Skeletal muscle satellite cell (primary cell): ENCODE data around the gene CHD5.

Experiments
- H3K27me3 ChIP-seq: 2 replicates; pipeline ENCODE4 v1.7.0; 2013; ENCODE audit warnings: low read length; ENCODE audit not compliant: control insufficient read depth, insufficient read depth
- H3K36me3 ChIP-seq: 2 replicates; pipeline ENCODE4 v1.7.0; 2013; ENCODE audit warnings: mild to moderate bottlenecking, control low read depth, low read length; ENCODE audit not compliant: insufficient read depth
- H3K4me1 ChIP-seq: 2 replicates; pipeline ENCODE4 v1.7.0; 2013; ENCODE audit warnings: low read length; ENCODE audit not compliant: control insufficient read depth, insufficient read depth
- H3K4me2 ChIP-seq: 2 replicates; pipeline ENCODE4 v1.7.0; 2013; ENCODE audit warnings: mild to moderate bottlenecking, low read length
- H3K4me3 ChIP-seq: 2 replicates; pipeline ENCODE4 v1.7.0; 2013; ENCODE audit warnings: low read length
- H3K9ac ChIP-seq: 2 replicates; pipeline ENCODE4 v1.7.0; 2013; ENCODE audit warnings: mild to moderate bottlenecking, low read depth, low read length, moderate library complexity
- H3K9me3 ChIP-seq: replicated peaks from 2 replicates; pipeline ENCODE4 v1.7.0; 2013; ENCODE audit warnings: mild to moderate bottlenecking, control low read depth, low read length

Gene CHD5

GRCh38 chr1:6162341-6162740 is 17.8 kb downstream of the CHD5 start:
- Histone ChIP-seq H3K36me3 (no peaks in the 10 kb centered on the region), H3K27me3 (peaks cover 61% of the 10 kb centered on the region), H3K4me2 (no peak overlapping the region), H3K9me3 (no peaks in the 10 kb centered on the region), H3K9ac (no peak overlapping the region), H3K4me1 (peaks cover 10% of the 10 kb centered on the region), H3K4me3 (no peak overlapping the region)

GRCh38 chr1:6158181-6158580 is 21.9 kb downstream of the CHD5 start:
- H3K36me3 ChIP-seq = no peaks in the 10 kb centered on the region
- H3K4me3 ChIP-seq = no peak overlapping the region
- H3K4me2 ChIP-seq = no peak overlapping the region
- H3K27me3 ChIP-seq = peaks cover 28% of the 10 kb centered on the region
- H3K4me1 ChIP-seq = peaks cover 11% of the 10 kb centered on the region
- no peaks in the 10 kb centered on the region for H3K9me3 ChIP-seq
- no peak overlapping the region for H3K9ac ChIP-seq

GRCh38 chr1:6157528-6158174 is 22.5 kb downstream of the CHD5 start:
- Histone ChIP-seq H3K36me3 (no peaks in the 10 kb centered on the region), H3K9me3 (no peaks in the 10 kb centered on the region), H3K9ac (no peak overlapping the region), H3K27me3 (peaks cover 28% of the 10 kb centered on the region), H3K4me2 (no peak overlapping the region), H3K4me3 (no peak overlapping the region), H3K4me1 (peaks cover 11% of the 10 kb centered on the region)

GRCh38 chr1:6157132-6157527 is 23.0 kb downstream of the CHD5 start:
- no peak overlapping the region for H3K9ac ChIP-seq
- no peaks in the 10 kb centered on the region for H3K36me3 ChIP-seq
- H3K9me3 ChIP-seq = no peaks in the 10 kb centered on the region
- H3K4me2 ChIP-seq = no peak overlapping the region
- peaks cover 11% of the 10 kb centered on the region for H3K4me1 ChIP-seq
- H3K4me3 ChIP-seq = no peak overlapping the region
- H3K27me3 ChIP-seq = peaks cover 28% of the 10 kb centered on the region

- Histone ChIP-seq H3K27me3 (peaks cover 20% of the 10 kb centered on the region), H3K9ac (no peak overlapping the region), H3K4me2 (no peak overlapping the region), H3K4me3 (no peak overlapping the region), H3K36me3 (no peaks in the 10 kb centered on the region), H3K4me1 (peaks cover 11% of the 10 kb centered on the region), H3K9me3 (no peaks in the 10 kb centered on the region)
These were observed 25.4 kb downstream of the CHD5 start for GRCh38 chr1:6154525-6155319.

- Histone ChIP-seq H3K4me3 (no peak overlapping the region), H3K36me3 (no peaks in the 10 kb centered on the region), H3K9me3 (no peaks in the 10 kb centered on the region), H3K4me1 (peaks cover 7% of the 10 kb centered on the region), H3K27me3 (peaks cover 32% of the 10 kb centered on the region), H3K9ac (no peak overlapping the region), H3K4me2 (no peak overlapping the region)
These were observed 27.2 kb downstream of the CHD5 start for GRCh38 chr1:6152882-6153281.

- no peak overlapping the region for H3K9ac ChIP-seq
- H3K4me1 ChIP-seq = no peaks in the 10 kb centered on the region
- peaks cover 36% of the 10 kb centered on the region for H3K27me3 ChIP-seq
- H3K9me3 ChIP-seq = no peaks in the 10 kb centered on the region
- H3K36me3 ChIP-seq = no peaks in the 10 kb centered on the region
- H3K4me3 ChIP-seq = no peak overlapping the region
- no peak overlapping the region for H3K4me2 ChIP-seq
These were observed 27.9 kb downstream of the CHD5 start for GRCh38 chr1:6152181-6152580.

- H3K4me2 ChIP-seq = no peak overlapping the region
- no peak overlapping the region for H3K9ac ChIP-seq
- peaks cover 36% of the 10 kb centered on the region for H3K27me3 ChIP-seq
These were observed 28.8 kb downstream of the CHD5 start for GRCh38 chr1:6151291-6151822.

GRCh38 chr1:6150006-6150938 is 29.8 kb downstream of the CHD5 start:
- H3K4me2 ChIP-seq = no peak overlapping the region
- H3K4me1 ChIP-seq = no peaks in the 10 kb centered on the region
- peaks cover 43% of the 10 kb centered on the region for H3K27me3 ChIP-seq

More at GRCh38 chr1:6151291-6151822, 28.8 kb downstream of the CHD5 start:
- Histone ChIP-seq H3K36me3 (no peaks in the 10 kb centered on the region), H3K4me1 (no peaks in the 10 kb centered on the region), H3K4me3 (no peak overlapping the region), H3K9me3 (no peaks in the 10 kb centered on the region)

GRCh38 chr1:6149597-6149996 is 30.5 kb downstream of the CHD5 start:
- H3K9me3 ChIP-seq = no peaks in the 10 kb centered on the region
- no peak overlapping the region for H3K4me2 ChIP-seq
- no peaks in the 10 kb centered on the region for H3K36me3 ChIP-seq
- H3K4me3 ChIP-seq = no peak overlapping the region
- H3K9ac ChIP-seq = no peak overlapping the region
- H3K27me3 ChIP-seq = peaks cover 50% of the 10 kb centered on the region
- no peaks in the 10 kb centered on the region for H3K4me1 ChIP-seq

More at GRCh38 chr1:6150006-6150938, 29.8 kb downstream of the CHD5 start:
- Histone ChIP-seq H3K9ac (no peak overlapping the region), H3K36me3 (no peaks in the 10 kb centered on the region), H3K9me3 (no peaks in the 10 kb centered on the region), H3K4me3 (no peak overlapping the region)
